BLaER1 (cell line): ENCODE data around the gene FRMD4A.

Experiments used
- H3K27ac ChIP-seq: shearing (Covaris generic); formaldehyde crosslinking; 2 replicates; pipeline ENCODE4 v1.8.1; 2022
- H3K27me3 ChIP-seq: shearing (Covaris generic); formaldehyde crosslinking; 2 replicates; pipeline ENCODE4 v1.8.1; 2022
- H3K36me3 ChIP-seq: shearing (Covaris generic); formaldehyde crosslinking; 2 replicates; pipeline ENCODE4 v1.8.1; 2022
- H3K4me1 ChIP-seq: shearing (Covaris generic); formaldehyde crosslinking; 2 replicates; pipeline ENCODE4 v1.8.1; 2022
- H3K4me2 ChIP-seq: shearing (Covaris generic); formaldehyde crosslinking; 2 replicates; pipeline ENCODE4 v1.8.1; 2022
- H3K4me3 ChIP-seq: shearing (Covaris generic); formaldehyde crosslinking; 2 replicates; pipeline ENCODE4 v1.8.1; 2022
- H3K9ac ChIP-seq: shearing (Covaris generic); formaldehyde crosslinking; 2 replicates; pipeline ENCODE4 v1.8.1; 2022
- H3K9me3 ChIP-seq: shearing (Covaris generic); formaldehyde crosslinking; 2 replicates; pipeline ENCODE4 v1.8.1; 2022
- H4K20me1 ChIP-seq: shearing (Covaris generic); formaldehyde crosslinking; 2 replicates; pipeline ENCODE4 v1.8.1; 2022
- Cebpa-rat ChIP-seq: shearing (Covaris generic); IDR thresholded peaks from 2 replicates; pipeline ENCODE4 v1.8.1; 2022

Gene FRMD4A

DNA sequence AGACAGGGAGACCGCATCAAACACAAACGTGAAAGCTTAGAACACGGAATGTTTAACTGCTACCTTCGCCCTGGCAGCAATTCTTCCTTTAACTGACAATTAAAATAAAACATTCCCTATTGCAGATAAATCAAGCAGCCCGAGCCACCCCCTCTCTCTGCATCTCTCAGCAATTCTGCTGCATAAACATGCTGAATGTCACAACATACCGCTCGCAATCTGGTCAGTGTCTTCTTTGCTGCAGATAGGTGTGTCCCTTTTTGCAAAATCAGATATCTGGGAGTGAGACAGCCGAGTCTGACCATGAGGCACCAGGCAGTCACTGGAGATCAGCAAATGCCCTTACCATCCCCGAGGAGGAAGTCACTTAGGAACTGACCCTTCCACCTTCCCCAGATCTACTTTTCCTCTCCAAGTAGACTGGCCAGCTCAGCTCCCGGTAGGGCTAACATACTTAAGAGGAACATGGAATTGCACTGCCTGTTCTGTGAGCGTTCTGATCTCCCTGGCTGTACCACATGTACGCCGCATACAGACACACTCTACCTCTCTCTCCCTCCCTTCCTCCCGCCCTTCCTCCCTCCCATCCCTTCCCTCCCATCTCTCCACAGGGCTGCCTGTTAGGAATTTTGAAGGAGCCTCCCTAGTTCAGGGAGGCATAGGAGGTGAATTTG lies at the start of gene FRMD4A:
Gene FRMD4A (minus strand): TSS at position 537 of the 674 bp plus-strand sequence.
- no peak within 1 kb of the TSS for H3K27ac ChIP-seq
- H4K20me1 ChIP-seq, result no peaks in the 10 kb centered on the region
- no peak for TF ChIP-seq Cebpa-rat
- no peaks in the 10 kb centered on the region for H3K27me3 ChIP-seq
- H3K36me3 ChIP-seq, result no peaks in the 10 kb centered on the region
- H3K9me3 ChIP-seq, result no peaks in the 10 kb centered on the region
- no peak within 1 kb of the TSS for H3K4me3 ChIP-seq
- no peak within 1 kb of the TSS for H3K4me2 ChIP-seq
- no peak within 1 kb of the TSS for H3K9ac ChIP-seq
- H3K4me1 ChIP-seq, result no peaks in the 10 kb centered on the region

DNA sequence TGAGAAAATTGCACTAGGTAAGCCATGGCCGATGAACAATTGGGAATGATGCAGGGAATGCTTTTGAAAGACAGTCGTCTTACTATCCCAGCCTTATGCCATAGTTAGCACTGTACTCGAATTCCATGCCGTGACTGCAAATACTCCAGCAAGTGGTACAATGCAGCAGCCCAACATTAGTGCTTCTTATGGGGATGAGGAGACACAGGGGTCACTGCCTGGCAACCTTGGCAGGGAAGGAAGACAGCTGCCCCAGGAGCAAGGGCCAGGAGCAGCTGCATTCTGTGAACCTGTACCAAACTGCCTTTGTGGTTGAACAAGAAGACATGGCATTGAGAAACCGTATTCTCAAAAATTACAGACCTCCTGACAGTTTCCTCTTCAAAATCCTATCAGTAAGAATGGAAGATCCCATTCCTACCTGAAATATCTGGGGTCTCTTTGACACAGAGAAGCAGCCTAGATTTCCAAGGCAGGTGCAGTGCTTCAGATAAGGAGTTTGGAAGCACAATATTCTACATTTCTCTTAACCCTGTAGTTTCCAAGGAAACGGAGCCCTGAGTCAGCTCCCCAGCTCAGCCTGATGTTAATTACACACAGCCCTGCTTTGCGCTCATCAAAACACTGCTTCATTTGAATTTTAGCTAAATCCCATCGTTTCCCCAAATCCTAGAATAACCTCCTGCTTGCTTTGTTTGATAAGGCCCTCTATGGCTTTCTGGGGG lies 49.0 kb upstream of the FRMD4A start:
- Histone ChIP-seq H3K4me3 (no peak overlapping the region), H3K36me3 (no peaks in the 10 kb centered on the region), H3K27me3 (no peaks in the 10 kb centered on the region), H4K20me1 (no peaks in the 10 kb centered on the region), H3K9me3 (no peaks in the 10 kb centered on the region), H3K4me2 (no peak overlapping the region), H3K4me1 (no peaks in the 10 kb centered on the region), H3K27ac (no peak overlapping the region), H3K9ac (no peak overlapping the region)
- TF ChIP-seq Cebpa-rat, result no peak

GRCh38 chr10:14378387-14378960 lies 47.8 kb upstream of the FRMD4A start:
- Histone ChIP-seq H3K9me3 (no peaks in the 10 kb centered on the region), H3K4me2 (no peak overlapping the region), H4K20me1 (no peaks in the 10 kb centered on the region), H3K4me1 (no peaks in the 10 kb centered on the region), H3K4me3 (no peak overlapping the region), H3K9ac (no peak overlapping the region), H3K27ac (no peak overlapping the region), H3K36me3 (no peaks in the 10 kb centered on the region), H3K27me3 (no peaks in the 10 kb centered on the region)
- TF ChIP-seq Cebpa-rat, result no peak

DNA sequence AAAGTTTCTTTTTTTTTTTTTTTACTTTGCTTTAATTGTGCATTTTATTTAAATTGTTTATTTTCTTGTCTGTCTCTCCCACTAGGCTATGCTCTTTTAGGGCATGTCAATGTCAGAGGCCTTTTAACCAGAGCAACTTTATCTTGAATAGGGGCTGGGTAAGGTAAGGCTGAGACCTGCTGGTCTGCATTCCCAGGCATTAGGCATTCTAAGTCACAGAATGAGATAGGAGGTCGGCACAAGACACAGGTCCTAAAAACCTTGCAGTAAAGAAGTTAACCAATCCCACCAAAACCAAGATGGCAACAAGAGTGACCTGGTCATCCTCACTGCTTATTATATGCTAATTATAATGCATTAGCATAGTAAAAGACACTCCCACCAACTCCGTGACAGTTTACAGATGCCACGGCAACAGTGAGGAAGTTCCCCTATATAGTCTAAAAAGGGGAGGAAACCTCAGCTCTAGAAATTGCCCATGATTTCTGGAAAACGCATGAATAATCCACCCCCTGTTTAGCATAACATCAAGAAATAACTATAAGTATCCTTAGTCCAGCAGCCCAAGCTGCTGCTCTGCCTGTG lies 47.0 kb upstream of the FRMD4A start:
- Histone ChIP-seq H3K4me2 (no peak overlapping the region), H3K4me1 (no peaks in the 10 kb centered on the region), H3K4me3 (no peak overlapping the region), H4K20me1 (no peaks in the 10 kb centered on the region), H3K9ac (no peak overlapping the region), H3K27me3 (no peaks in the 10 kb centered on the region), H3K36me3 (no peaks in the 10 kb centered on the region), H3K27ac (no peak overlapping the region), H3K9me3 (no peaks in the 10 kb centered on the region)
- no peak for TF ChIP-seq Cebpa-rat

DNA sequence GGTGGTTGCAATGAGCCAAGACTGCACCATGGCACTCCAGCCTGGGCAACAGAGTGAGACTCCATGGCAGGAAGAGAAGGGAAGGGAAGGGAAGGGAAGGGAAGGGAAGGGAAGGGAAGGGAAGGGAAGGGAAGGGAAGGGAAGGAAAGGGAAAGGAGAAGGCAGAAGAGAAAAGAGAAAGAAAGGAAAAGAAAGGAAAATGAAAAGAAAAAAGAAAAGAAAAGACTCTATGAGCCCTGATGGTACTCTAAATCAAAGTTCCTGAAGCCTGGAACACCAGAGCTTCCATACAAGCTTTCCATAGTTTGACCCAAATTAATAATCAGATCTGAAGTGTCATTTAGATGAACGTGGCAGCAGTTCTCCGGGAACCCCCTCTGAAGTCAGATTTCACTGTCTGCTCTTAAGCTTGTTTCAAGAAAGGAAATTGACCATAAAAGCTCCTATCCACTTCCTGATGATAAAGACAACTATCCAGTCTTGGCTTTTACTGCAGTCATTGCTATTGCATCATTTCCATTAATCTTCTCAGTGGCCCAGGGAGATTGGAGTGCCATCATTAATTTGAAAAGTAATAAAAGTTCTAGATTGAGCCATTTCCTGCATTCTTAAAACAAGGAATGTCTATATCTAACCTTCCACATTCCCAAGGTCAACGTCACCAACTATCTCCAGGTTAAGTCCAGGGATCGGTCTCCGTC lies 44.2 kb upstream of the FRMD4A start:
- Histone ChIP-seq H4K20me1 (no peaks in the 10 kb centered on the region), H3K27me3 (no peaks in the 10 kb centered on the region), H3K27ac (no peak overlapping the region), H3K4me1 (no peaks in the 10 kb centered on the region), H3K4me2 (no peak overlapping the region), H3K9ac (no peak overlapping the region), H3K9me3 (no peaks in the 10 kb centered on the region), H3K36me3 (no peaks in the 10 kb centered on the region), H3K4me3 (no peak overlapping the region)
- no peak for TF ChIP-seq Cebpa-rat

DNA sequence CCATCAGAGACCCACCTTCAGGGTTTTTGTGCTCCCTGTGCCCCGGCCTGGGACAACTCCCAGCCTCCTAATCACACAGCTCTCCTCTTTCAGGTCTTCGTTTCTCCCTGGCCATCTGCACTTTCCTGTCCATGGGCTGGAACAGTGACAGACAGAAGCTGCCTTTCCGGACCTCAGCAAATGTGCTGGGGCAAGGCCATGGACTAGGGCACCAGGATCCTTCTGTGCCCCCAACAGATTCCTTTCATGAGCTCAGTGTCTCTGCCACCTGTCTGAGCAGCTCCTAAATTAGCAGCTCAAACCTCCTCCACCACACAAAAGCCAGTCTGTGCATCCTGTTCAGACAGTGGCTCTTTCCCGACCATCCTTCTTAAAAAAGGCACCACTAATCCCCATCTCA lies 41.9 kb upstream of the FRMD4A start:
- Histone ChIP-seq H3K27me3 (no peaks in the 10 kb centered on the region), H4K20me1 (no peaks in the 10 kb centered on the region), H3K4me3 (no peak overlapping the region), H3K9me3 (no peaks in the 10 kb centered on the region), H3K27ac (no peak overlapping the region), H3K4me1 (no peaks in the 10 kb centered on the region), H3K9ac (no peak overlapping the region), H3K4me2 (no peak overlapping the region), H3K36me3 (no peaks in the 10 kb centered on the region)
- no peak for TF ChIP-seq Cebpa-rat

GRCh38 chr10:14371581-14371980 lies 40.9 kb upstream of the FRMD4A start:
- no peak overlapping the region for H3K4me3 ChIP-seq
- no peaks in the 10 kb centered on the region for H3K9me3 ChIP-seq
- no peak overlapping the region for H3K27ac ChIP-seq
- TF ChIP-seq Cebpa-rat, result no peak
- no peaks in the 10 kb centered on the region for H4K20me1 ChIP-seq
- H3K9ac ChIP-seq, result no peak overlapping the region
- H3K4me1 ChIP-seq, result no peaks in the 10 kb centered on the region
- no peak overlapping the region for H3K4me2 ChIP-seq
- H3K27me3 ChIP-seq, result no peaks in the 10 kb centered on the region
- no peaks in the 10 kb centered on the region for H3K36me3 ChIP-seq

DNA sequence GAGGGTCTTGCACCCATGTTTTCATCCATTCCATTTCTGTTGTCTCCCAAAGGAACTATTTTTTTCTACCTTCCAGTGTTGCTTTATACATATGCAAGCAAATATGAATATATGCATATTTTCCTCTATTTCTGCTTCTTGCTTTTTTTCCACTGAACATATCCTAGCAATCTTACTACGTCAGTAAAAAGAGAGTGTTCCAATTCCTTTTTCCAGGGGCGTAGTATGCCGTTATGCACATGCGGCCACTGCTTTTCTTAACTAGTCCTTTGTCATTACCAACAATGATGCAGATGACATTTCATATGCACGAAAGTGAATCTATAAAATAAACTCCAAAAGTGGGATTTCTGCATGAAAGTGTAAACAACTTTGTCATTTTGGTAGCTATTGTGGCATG lies 40.2 kb upstream of the FRMD4A start:
- Histone ChIP-seq H3K27ac (no peak overlapping the region), H3K9me3 (no peaks in the 10 kb centered on the region)

DNA sequence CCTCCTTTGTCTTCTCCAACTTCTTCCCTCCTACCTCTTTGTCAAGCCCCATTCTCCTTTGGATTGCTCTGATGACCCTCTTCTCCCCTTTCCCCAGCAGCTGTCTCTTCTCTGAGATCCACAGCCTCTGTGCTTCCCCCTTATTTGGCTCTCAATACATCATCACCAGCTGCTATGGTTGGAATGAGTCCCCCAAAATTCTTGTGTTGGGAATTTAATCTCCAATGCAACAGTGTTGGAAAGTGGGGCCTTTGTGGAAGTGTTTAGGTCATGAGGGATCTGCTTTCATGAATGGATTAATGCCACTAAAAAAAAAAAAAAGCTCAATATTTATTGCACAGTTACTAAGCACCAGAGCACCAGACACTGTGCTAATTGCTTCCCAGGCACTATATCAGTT lies 39.2 kb upstream of the FRMD4A start:
- no peaks in the 10 kb centered on the region for H3K27me3 ChIP-seq
- no peak for TF ChIP-seq Cebpa-rat

More for the DNA sequence above, 40.2 kb upstream of the FRMD4A start:
- Histone ChIP-seq H3K27me3 (no peaks in the 10 kb centered on the region), H3K9ac (no peak overlapping the region), H3K4me1 (no peaks in the 10 kb centered on the region), H3K4me2 (no peak overlapping the region), H3K36me3 (no peaks in the 10 kb centered on the region), H4K20me1 (no peaks in the 10 kb centered on the region), H3K4me3 (no peak overlapping the region)
- TF ChIP-seq Cebpa-rat, result no peak

More for the DNA sequence above, 39.2 kb upstream of the FRMD4A start:
- Histone ChIP-seq H3K4me2 (no peak overlapping the region), H3K4me3 (no peak overlapping the region), H3K36me3 (no peaks in the 10 kb centered on the region), H3K9me3 (no peaks in the 10 kb centered on the region), H3K9ac (no peak overlapping the region), H3K4me1 (no peaks in the 10 kb centered on the region), H4K20me1 (no peaks in the 10 kb centered on the region), H3K27ac (no peak overlapping the region)
